CD4-positive, alpha-beta T cell treated with Interleukin-12 subunit alpha and Interleukin-12 subunit beta, for 1 hour (primary cell): Measurements from ENCODE around the gene MYO10.

Source experiments
- DNase-seq: peaks from one replicate; pipeline ENCODE4 v3.0.0-alpha.2; 2020

MYO10 gene

DNA sequence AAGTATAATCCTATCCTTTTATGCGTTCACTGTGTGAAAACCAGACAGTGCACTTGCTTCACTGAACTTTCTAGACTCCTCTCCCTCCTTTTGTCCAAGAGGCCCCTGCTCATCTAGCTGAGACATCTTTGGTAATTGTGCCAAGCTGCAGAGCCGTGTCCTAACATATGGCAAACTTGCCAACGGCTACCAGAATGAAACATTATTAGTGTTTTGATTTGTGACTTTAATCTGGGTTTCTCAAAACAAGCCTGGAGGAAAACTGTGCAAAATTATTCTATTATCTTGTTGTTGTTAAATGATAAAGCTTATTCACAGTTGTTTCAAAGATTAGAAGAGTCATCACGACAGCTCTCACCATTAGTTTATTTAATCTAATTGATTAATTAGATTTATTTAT lies 240.3 kb downstream of the MYO10 start:
- DNase-seq, result no peak

DNA sequence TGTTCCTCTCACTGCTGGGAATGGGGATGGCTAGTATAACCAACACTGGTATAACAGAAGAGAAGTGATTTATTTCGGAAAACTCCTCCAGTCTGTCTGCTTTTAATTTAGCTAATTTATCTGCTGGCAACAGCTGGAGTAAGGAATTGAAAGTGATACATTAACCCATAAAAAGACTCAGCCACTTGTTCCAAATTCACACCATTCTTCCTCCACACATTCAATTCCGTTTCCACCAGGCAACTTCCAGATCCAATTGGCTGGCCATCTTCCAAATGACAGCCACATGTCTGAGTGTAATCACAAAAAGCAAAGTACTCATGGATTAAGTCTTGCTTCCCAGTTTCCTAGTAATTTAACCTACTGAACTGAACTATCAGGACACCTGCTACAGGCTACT lies 242.2 kb downstream of the MYO10 start:
- no peak for DNase-seq

DNA sequence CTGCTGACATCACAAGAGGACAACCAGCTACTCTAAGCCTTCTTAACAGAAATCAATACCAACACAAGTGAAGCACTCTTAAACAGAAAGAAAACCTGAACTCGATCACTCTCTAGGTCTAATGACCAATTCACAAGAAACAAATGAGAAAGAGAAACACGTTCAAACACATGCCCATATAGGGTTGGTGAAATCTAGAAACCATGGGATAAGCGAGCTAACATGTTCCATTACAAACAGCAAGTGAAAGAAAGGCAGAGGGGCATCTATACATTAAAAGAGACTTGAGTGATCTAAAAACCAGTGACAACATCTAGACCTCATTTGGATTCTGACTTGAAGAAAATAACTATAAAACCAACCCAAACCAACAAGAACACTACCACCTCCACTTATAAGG lies 244.4 kb downstream of the MYO10 start:
- DNase-seq, result no peak

DNA sequence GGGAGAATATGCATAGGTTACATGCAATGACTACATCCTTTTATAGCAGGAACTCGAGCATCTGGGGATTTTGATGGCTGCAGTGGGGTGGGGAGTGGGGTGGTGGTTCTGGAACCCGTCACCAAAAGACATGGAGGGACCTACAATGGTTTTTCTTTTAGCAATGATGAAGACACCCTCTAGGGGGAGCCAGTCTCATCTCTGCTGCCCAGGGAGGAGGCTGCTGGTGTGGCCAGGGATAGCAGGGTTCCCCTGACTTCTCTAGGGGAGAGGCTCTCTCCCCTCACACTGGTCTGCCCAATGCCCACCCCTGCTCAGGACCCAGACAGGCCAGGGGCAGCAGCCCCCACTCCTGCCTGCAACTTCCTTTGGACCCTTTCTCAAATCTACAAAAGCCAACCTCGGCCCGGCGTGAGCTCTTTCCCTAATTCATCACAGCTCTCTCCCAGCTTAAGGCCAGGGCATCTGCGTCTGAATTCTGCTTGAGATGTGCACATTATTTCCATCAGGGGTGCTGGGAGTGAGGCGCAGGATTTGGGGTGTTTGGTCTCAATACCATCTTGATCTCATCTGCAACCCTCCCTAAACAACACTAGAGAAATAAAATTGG lies 245.7 kb downstream of the MYO10 start:
- no peak for DNase-seq

DNA sequence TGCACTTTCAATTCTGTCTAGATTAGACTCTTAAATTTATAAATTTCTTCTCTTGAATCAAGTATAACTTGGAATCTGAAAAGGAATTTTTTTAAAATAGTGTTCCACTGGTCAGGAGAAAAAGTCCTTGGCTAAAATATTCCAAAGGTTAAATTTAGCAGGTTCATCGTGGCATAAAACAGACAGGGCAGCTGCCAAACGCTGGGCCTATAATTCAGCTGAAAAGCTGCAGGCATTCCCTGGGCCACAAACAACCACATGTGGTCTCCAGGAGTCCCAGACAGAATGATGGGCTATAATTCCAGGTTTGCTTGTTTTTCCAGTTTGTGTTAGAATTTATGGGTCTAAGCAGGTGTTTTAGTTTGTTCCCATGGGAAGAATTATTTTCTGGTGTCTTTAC lies 248.2 kb downstream of the MYO10 start:
- no peak for DNase-seq

DNA sequence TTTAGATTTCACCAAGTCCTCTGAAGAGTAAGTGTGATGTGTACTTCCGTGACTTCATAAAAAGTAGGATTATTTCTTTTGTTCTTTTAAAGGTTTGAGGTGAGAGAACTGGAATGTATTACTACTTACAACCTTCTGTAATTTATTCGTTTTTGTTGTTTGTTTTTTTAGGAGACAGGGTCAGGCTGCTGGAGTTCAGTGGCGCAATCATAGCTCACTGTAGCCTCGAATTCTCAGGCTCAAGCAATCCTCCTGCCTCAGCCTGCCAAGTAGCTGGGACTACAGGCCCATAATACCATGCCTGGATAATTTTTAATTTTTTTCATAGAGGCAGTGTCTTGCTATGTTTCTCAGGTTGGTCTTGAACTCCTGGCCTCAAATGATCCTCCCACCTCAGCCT lies 251.0 kb downstream of the MYO10 start:
- no peak for DNase-seq

DNA sequence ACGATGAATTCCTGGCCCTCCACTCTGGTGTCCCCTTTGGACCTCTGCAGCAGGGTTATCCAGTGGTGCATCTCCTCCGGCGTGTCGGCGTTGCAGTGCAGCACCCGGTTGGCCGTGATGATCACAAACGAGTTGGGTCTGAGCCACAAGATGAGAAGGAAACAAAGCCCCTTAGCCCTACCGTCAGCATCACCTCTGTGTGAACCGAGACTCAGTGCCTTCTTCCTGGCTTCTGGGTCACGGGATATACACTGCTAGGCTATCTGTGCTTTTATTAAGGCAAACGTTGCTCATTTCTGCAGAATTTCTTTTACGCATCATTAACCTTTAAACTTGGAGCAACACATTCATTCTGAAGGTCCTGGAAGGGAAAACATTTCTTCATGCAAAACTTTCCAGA lies 254.2 kb downstream of the MYO10 start:
- DNase-seq, result no peak

DNA sequence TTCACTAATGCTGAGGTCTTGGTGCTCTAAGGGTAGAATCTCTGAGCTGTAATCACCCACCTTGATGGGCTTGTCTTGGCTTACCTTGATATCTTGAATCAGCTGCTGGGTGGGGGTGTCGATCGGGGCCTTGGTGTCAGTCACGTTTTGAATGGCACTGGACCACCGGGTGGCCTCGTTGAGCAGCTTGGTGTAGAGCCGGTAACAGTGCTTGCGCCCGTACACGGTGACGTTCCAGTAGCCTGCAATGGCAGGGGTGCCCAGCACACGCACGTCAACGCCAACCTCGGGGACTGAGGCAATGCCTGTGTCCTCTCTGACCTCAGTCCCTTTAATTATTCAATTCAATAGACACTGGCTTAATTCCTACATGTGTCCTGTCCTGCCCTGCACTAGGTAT lies 256.2 kb downstream of the MYO10 start:
- DNase-seq, result no peak

DNA sequence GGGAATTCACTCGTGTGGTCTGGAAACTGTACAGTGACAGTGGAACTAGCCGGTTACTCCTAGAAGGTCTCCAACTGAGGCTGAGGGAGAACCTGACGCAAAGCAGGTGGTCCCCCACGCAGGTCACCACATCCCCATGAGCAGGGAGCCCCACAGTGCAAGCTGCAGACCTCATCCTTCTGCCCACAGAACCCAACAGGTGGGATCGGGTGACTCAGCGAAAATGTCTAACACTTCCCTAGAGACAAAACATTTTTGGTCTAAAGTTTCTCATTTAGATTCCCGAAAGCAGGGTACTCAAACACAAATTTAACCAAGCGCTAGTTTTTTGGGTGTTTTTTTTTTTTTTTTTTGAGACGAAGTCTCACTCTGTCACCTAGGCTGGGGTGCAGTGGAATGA lies 256.9 kb downstream of the MYO10 start:
- no peak for DNase-seq

DNA sequence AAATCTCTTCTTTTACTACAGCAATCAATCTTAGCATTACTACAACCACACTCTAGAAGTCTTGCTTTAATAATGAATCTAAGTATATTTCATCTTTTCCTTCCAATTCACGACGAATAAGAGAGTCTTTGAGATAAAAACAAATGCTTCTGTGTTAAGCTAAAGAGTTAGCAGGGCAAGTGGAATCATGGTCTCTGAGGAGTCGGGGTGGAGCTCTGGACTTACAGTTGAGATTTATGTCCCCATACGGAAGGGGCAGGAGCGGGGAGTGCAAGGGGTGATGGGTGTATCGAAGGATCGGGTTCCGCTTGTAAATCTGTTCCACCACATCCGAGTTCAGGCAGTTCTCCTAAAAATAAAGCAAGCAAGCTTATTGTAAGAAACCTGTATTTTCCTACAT lies 260.3 kb downstream of the MYO10 start:
- no peak for DNase-seq

DNA sequence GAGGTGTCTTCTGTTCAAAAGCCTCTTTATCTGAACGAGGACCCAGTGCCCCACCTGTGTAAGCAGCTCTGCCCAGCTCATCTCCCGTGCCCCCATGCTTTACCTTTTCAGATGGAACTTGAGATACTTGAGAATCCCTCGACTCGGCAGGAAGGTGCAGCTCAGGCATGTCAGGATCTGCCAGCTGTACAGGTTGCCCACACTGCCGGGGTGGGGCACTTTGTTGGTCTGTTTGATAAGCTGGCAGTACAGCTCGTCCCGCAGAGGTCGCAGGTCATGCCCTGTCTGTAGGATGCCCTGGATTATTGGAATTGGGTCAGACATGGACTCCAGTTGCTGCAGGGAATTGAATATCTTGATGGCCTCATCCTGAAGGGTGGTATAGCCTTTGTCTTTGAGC lies 261.3 kb downstream of the MYO10 start:
- no peak for DNase-seq

DNA sequence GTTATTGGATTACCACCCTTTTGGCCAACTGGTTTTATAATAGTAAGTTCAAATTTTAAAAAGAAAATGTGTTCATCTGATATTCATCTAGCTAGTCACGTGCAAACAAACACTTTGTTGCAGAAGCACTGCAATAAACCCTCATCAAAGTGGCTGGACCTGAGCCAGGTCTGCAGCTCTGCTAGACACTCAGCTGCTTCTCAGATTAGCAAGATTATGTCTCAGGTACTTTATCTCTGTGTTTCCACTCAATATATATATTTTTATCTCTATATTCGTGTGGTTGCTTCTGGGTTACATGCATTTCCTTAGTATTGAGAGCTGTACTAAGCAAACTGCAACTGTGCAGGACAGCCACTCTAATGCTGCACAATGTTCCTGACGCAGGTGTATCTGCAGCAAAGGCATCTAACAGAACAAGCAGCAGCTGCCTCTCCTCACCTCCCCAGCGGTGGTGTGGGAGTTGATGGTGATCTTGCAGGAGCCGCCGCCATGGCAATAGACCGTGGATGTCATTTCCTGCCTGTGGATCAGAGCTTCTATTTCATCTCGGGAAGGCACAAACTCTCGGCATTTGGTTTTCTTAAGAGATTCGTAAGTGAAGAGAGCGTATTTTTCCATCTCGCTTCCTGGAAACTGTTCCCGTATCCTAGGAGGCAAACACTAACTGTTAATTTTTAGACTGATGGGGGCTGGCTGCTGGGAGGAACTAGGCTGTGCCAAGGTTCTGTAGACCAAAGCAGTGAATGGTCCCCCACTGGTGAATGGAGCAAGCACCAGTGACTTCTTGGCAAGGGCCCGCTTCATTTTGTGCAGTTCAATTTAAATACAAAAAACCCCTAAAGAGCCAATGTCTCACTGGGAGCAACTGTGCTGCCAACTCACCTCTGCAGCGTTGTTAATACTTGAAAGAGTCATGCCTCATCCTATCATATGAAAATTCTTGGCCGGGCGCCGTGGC lies 262.6 kb downstream of the MYO10 start:
- peak; percentile 23 for DNase-seq

DNA sequence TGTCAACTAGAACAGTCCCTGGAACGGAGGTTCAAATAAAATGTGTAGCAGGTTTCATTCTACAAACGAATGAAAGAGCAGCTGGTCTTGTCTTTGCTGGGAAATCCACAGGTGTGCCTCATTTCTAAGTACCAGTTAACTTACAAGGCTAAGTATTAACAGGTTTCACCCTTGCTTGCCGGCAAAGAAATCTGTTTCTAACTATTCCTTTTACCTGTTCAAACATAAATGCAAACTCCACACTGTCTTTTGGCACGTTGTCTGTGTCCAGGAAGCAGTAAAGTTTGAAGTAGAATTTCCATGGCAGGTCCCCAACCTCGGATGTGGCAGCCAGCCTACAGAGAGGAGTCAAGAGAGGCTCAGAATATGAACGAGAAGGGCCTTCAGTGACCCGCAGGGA lies 264.9 kb downstream of the MYO10 start:
- DNase-seq, result no peak

DNA sequence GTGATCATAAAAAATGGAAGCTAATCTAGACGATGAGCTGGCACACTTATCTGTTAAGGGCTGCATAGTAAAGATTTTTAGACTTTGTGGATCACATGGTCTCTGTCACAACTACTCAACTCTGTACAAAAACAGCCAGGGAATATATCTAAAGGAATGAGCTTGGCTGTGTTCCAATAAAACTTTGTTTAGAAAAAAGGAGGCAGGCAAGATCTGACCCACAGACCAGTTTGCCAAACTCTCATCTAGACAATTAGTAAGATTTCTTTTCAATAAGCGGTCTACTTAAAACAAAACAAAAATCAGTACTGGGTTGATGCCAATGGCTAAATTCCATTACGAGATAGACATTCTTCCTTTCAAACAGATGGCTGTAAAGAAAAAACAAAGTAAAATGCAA lies 266.3 kb downstream of the MYO10 start:
- DNase-seq, result no peak

DNA sequence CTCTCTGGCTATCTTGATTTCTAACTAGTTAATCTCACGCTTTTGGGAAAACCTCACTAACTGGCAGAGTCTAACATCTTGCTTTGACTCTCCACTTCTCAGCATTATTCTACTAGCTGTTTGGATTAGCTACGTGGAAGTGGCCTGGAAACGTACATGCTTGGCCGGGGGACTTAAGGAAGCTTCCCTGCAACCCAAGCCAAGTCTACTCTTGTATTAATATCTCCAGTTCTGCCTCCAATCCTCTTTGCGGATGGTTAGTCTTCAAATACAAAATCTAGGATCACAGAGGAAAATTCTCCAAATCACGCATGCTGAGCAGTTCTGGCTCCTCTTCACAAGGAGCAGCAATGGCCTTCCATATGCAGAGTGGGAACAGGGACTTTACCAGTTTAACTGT lies 267.5 kb downstream of the MYO10 start:
- no peak for DNase-seq

DNA sequence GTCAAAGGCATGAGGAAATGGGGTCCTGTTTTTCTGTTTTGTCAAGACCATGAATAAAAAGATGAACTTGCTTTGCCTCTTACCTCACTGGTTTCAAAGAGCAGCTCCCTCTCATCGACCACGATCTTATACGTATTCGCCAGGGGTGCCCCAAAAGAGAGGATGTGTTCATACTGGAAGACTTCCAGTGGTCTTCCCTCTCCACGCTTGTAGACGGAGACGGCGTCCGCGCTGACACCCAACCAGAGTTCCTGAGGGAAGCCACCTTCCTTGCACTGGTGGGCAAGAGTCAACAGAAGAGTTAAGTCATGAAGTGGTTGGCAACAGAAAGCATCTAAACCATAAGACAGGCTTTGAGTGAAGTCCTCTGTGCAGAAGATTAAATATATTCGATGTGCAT lies 267.9 kb downstream of the MYO10 start:
- no peak for DNase-seq

DNA sequence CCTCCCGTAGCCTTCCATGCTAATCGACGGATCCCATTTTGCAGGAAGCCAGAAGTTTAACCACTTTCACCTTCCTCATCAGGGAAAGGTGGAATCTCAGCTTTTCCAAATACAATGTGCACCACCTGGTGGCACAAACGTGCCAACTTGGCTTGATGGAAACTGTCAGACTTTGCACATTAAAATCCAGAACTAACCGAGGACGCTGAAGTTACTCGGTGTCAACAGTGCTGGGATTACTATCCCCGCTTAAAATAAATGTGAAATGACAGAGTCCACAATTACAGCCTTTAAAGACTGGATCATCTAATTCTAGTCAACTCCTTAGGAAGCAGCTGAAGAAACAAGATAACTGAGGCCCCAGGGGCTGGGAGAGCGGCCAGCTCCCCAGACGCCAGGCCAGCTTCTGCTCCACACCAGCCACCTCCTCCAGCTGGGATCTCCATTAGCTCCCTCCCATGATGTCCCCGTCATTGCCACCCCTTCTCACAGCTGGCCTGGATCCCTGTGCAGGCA lies 269.1 kb downstream of the MYO10 start:
- DNase-seq, result peak; percentile 23

DNA sequence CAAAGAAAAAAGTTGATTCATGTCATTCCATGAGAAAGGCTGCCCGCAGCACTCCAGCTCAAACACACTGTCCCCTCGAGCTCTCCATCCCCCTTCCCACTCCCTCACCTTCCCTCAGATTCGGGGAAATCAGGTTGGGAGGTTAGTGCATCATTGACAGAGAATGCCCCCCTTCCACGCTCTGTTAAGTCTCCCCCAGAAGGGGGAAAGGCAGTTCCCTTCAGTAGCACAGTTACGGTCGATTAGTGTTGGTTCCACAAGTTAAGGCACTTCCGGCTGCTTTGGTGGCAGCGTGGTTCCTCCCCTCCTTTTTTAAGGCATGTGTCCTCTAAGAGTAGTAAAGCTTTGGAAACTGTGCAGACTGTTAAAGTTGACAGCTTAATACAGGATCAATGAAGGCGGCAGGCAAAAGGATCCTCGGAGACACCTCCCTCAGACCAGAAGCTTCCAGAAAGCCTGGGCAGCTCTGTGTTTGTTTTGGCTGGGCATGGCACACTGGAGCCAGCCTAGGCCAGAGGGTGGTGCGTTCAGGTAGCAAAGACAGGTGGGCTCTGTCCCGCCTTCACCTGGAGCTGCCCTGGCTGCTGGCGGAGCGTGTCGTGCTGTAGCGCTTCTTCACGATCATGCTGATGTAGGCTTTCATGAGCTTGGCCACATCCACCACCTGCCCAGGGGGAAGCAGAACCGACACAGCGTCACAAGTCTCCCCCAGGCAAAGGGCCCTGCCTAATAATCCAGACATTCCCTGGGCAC lies 269.8 kb downstream of the MYO10 start:
- DNase-seq, result no peak

DNA sequence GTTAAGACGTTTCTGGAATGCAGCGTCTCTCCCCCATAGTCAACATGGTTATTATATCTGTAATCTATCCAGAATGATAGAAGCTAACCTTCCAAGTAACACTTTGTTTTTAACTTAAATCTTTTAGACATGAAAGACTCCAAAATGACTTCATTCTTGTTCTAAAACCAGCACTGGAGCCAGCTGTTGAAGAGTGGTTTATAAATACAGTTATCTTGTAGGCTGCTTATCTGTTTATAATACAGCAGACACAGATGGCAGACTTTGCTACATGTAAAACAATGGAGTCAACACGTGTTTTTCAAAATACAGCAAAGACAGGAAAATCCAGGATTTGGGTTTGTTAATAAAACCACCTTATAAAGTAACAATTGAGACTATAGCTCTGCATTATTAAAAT lies 270.5 kb downstream of the MYO10 start:
- DNase-seq, result no peak

DNA sequence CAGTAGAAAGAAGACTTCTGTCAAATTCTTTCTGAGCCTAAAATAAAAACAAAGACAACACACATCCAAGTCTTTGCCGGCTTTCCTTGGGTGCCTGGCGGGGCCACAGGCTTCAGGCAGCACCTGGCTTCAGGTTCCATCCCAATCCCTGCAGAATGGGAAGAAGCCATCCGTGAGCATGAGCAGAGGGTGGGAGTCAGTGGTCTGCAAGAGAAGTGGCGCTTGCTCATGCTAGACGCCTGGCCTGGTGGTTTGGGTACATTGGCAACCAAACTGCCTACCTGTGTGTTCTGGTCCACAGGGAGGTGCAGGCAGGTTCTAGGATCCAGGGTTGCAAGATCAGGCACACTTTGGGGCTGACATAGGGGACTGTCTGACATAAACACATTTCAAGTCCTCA lies 271.7 kb downstream of the MYO10 start:
- no peak for DNase-seq

DNA sequence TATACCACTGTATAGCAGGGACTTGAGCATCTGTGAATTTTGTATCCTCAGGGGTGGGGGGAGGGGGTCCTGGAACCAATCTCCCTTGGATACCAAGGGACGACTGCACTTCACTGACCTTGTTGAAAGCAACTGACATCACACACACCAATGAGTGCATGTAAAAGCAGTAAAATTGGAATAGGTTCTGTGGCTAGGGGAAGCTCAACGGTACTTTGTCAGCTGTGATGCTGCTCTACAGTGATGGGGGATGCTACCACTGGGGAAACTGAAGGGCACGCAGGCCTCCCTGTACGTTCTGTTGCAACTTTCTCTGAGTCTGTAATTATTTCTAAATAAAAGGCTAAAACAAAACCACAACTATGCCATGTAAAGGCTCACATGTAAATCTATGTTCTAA lies 272.2 kb downstream of the MYO10 start:
- DNase-seq, result no peak

DNA sequence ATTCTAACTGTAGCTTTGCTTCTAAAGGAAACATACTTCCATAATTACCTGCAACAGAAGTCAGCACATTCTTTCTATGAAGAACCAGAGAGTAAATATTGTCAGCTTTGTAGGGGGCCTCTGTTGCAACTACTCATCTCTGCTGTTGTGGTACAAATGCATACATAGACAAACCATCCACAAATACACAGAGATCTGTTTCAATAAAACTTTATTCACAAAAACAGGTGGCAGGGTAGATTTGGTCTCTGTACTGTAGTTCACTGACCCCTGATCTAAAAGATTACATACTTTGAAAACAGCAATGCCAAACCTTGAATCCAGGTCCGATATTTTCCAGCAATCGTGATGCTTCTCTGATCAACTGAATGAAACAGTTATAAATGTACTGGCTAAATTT lies 274.4 kb downstream of the MYO10 start:
- DNase-seq, result no peak

DNA sequence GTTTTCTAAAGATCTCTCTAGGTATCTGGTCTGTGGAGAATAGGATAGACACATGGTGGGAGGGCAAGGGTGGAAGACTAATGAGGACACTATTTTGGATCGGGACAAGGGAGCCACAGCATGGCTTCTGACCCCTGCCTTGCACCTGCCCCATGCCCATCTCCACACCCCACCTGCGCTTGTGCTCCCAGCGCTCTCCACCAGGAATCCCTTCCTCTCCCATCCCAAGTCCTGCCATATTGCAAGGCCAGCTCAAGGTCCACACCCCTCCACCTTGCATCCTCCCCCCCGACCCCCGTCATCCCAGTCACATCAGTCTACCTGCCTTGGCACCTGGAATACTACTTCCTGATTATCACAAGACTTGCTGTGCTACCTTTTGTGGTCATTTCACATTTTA lies 275.1 kb downstream of the MYO10 start:
- no peak for DNase-seq

DNA sequence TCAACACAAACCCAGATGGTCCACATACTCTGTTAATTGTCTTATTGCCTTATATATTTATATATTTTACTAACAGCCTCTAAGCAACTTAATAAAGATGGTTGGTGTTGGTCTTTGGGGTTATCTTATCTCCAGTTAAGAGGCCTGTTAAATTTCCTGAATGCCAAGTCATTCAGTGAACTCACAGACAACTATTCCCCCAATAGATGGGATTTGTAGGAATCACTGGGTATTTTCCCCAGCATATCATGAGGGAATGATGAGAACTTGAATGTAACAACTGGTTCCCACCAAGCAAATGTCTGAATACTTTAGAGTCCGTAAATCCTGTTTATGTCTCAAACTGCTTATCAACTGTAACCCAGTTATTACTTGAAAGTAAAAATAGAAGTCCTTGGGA lies 276.6 kb downstream of the MYO10 start:
- DNase-seq, result no peak
